ENCODE results near the gene NFS1. TPM values are rescaled to one million over a fixed set of nuclear protein-coding genes. Genes with fewer than 3 reads are reported as not detected.
"Not testable (repeated sequence)": the region's sequence is repeated elsewhere in the genome, so short reads cannot be mapped to it uniquely, and the experiment has no call there.

Gene NFS1
- total RNA-seq, 4 donors from 2014 or later, result 39.7 to 73.2 (median 47.3) TPM

DNA sequence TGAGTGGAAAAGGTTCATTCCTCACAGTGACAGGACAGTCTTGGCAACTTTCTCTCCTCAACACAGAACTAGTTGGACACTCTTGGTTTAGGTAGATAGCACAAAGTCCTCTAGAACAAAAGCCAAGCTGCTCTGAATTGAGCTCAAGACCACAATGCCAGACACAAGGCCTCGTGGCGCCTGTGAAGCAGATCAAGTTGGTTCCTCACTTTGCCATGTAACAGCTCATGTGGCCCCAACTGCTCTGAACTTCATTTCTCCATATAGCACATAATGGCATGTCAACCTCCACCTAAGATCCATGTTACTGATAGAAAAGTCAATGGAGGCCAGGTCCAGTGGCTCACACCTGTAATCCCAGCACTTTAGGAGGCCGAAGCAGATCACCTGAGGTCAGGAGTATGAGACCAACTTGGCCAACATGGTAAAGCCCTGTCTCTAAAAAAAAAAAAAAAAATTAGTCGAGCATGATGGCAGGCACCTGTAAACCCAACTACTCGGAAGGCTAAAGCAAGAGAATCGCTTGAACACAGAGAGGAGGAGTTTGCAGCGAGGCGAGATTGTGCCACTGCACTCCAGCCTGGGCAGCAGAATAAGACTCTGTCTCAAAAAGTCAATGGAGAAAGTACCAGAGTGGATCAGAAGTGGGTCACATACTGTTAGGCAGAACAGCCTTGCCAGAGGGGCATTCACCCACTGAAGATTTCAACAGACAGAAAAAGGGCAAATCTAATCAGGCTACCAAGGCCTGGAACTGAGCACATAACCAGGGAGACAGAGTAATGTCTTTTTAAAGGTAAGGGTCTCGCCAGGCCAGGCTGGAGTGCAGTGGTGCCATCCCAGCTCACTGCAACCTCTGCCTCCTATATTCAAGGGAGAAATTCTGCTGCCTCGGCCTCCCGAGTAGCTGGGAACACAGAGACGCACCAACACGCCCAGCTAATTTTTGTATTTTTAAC is 21.3 kb upstream of the NFS1 start:
- Histone ChIP-seq H3K9me3 (no peaks in the 10 kb centered on the region), H3K27me3 (no peaks in the 10 kb centered on the region), H3K36me3 (peaks cover 99% of the 10 kb centered on the region), H3K4me3 (no peak overlapping the region), H3K4me1 (peaks cover 3% of the 10 kb centered on the region), H3K27ac (no peak overlapping the region)
- TF ChIP-seq EP300 (IDR thresholded peaks at IDR 0.05) (no peak), POLR2AphosphoS5 (IDR thresholded peaks at IDR 0.05) (no peak), POLR2A (IDR thresholded peaks at IDR 0.05) (no peak)
- TF ChIP-seq, protein P1, sequence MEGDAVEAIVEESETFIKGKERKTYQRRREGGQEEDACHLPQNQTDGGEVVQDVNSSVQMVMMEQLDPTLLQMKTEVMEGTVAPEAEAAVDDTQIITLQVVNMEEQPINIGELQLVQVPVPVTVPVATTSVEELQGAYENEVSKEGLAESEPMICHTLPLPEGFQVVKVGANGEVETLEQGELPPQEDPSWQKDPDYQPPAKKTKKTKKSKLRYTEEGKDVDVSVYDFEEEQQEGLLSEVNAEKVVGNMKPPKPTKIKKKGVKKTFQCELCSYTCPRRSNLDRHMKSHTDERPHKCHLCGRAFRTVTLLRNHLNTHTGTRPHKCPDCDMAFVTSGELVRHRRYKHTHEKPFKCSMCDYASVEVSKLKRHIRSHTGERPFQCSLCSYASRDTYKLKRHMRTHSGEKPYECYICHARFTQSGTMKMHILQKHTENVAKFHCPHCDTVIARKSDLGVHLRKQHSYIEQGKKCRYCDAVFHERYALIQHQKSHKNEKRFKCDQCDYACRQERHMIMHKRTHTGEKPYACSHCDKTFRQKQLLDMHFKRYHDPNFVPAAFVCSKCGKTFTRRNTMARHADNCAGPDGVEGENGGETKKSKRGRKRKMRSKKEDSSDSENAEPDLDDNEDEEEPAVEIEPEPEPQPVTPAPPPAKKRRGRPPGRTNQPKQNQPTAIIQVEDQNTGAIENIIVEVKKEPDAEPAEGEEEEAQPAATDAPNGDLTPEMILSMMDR (IDR thresholded peaks at IDR 0.05), result no peak
- 91% methylated on average over 13 of the region's 13 CpGs for WGBS
- peak in 1 of 2 donors; percentile 41 for DNase-seq (ENCODE audit: low spot score in 2 of 2)

DNA sequence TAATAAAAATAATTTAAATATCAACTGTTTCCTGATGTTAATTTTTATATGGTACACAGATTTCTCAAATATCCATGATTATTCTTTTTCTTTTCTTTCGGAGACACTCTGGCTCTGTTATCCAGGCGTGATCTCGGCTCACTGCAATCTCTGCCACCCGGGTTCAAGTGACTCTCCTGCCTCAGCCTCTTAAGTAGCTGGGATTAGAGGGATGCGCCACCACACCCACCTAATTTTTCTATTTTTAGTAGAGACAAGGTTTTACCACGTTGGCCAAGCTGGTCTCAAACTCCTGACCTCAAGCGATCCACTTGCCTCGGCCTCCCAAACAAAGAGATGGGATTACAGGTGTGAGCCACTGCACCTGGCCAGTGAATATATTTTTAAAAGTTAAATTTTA is 20.6 kb upstream of the NFS1 start:
- Histone ChIP-seq H3K27me3 (no peaks in the 10 kb centered on the region), H3K4me1 (peaks cover 3% of the 10 kb centered on the region), H3K4me3 (no peak overlapping the region), H3K9me3 (no peaks in the 10 kb centered on the region), H3K36me3 (peaks cover 99% of the 10 kb centered on the region), H3K27ac (no peak overlapping the region)
- no peak for DNase-seq (ENCODE audit: low spot score in 2 of 2)
- WGBS, result 65% methylated on average over 8 of the region's 8 CpGs
- TF ChIP-seq POLR2A (IDR thresholded peaks at IDR 0.05), result no peak
- TF ChIP-seq, protein P1 (IDR thresholded peaks at IDR 0.05), result no peak
- no peak for TF ChIP-seq POLR2AphosphoS5 (IDR thresholded peaks at IDR 0.05)
- no peak for TF ChIP-seq EP300 (IDR thresholded peaks at IDR 0.05)

DNA sequence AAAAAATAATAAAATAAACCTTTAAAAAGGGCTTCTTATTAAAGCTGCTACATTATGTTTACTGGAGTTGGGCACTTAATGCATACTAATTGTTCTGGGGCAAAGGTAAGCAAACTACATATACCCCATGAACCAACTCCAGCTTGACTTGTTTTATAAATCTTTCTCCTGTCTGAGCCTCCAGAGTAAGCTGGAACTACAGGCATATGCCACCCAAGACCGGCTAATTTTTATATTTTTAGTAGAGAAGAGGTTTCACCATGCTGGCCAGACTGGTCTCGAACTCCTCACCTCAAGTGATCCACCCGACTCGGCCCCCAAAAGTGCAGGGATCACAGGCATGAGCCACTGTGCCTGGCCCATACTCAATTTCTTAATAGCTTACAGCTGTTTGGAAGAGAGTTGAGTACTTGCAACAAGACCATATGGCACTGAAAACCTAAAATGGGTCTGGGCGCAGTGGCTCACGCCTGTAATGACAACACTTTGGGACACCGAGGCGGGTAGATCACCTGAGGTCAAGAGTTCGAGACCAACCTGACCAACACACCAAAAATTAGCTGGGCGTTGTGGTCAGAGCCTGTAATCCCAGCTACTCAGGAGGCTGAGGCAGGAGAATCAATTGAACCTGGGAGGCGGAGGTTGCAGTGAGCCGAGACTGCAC is 20.0 kb upstream of the NFS1 start:
- WGBS, result 74% methylated on average over 12 of the region's 12 CpGs
- H3K4me1 ChIP-seq, result peaks cover 3% of the 10 kb centered on the region
- TF ChIP-seq POLR2A (IDR thresholded peaks at IDR 0.05), result no peak
- TF ChIP-seq, protein P1 (IDR thresholded peaks at IDR 0.05), result no peak
- TF ChIP-seq POLR2AphosphoS5 (IDR thresholded peaks at IDR 0.05), result no peak
- TF ChIP-seq EP300 (IDR thresholded peaks at IDR 0.05), result no peak
- no peak overlapping the region for H3K27ac ChIP-seq
- H3K36me3 ChIP-seq, result peaks cover 99% of the 10 kb centered on the region
- H3K27me3 ChIP-seq, result no peaks in the 10 kb centered on the region
- H3K4me3 ChIP-seq, result no peak overlapping the region
- no peaks in the 10 kb centered on the region for H3K9me3 ChIP-seq
- DNase-seq (ENCODE audit: low spot score in 2 of 2), result no peak

DNA sequence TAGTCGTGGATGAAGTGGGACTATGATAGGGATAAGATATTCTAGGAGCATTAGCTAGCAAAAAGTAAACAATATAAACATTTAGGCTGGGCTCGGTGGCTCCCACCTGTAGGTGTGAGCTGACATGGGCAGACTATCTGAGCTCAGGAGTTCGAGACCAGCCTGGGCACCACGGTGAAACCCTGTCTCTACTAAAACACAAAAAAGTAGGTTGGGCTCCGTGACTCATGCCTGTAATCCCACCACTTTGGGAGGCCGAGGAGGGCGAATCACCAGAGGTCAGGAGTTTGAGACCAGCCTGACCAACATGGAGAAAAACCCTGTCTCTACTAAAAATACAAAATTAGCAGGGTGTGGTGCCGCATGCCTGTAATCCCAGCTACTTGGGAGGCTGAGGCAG is 19.2 kb upstream of the NFS1 start:
- DNase-seq (ENCODE audit: low spot score in 2 of 2); H3K27me3 ChIP-seq; H3K4me3 ChIP-seq; H3K4me1 ChIP-seq; H3K27ac ChIP-seq; H3K9me3 ChIP-seq: not testable (repeated sequence)
- peaks cover 98% of the 10 kb centered on the region for H3K36me3 ChIP-seq
- 91% methylated on average over 8 of the region's 8 CpGs for WGBS

DNA sequence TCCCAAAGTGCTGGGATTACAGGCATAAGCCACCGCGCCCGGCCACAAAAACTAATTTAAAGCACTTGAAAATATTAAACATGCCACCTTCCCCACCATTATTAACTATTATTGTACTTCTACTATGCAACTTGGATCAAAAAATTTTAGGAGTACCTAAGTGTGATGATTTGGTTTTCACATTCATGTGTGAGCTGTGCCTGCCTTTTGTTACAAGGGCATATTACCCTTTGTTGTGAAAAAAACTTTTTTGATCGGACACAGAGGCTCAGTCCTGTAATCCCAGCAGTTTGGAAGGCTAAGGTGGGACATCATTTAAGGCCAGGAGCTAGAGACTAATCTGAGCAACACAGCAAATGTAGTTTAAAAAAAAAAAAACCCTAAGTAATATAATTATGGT is 17.2 kb upstream of the NFS1 start:
- H3K4me1 ChIP-seq, result peaks cover 4% of the 10 kb centered on the region
- 89% methylated on average over 4 of the region's 4 CpGs for WGBS
- peaks cover 99% of the 10 kb centered on the region for H3K36me3 ChIP-seq
- no peaks in the 10 kb centered on the region for H3K27me3 ChIP-seq
- no peak overlapping the region for H3K27ac ChIP-seq
- no peak overlapping the region for H3K4me3 ChIP-seq
- no peak for TF ChIP-seq POLR2A (IDR thresholded peaks at IDR 0.05)
- TF ChIP-seq, protein P1 (IDR thresholded peaks at IDR 0.05), result no peak
- no peak for TF ChIP-seq EP300 (IDR thresholded peaks at IDR 0.05)
- no peak for TF ChIP-seq POLR2AphosphoS5 (IDR thresholded peaks at IDR 0.05)
- H3K9me3 ChIP-seq, result no peaks in the 10 kb centered on the region
- no peak for DNase-seq (ENCODE audit: low spot score in 2 of 2)
